Stimulated activated CD4-positive, alpha-beta T cell treated with anti-CD3 and anti-CD28 coated beads, TNF-alpha, amount 100 ng/mL, for 48 hours (primary cell): ENCODE measurements around the gene CTSF.
A peak's percentile ranks its signal among the peaks of the same experiment; 100 is the strongest.
"Not testable (repeated sequence)": the region's sequence is repeated elsewhere in the genome, so short reads cannot be mapped to it uniquely, and the experiment has no call there.

Source experiments
- DNase-seq, 3 donors: peaks; one replicate each; pipeline ENCODE4 v3.0.0-alpha.2; 2020; ENCODE audit warnings: low read depth in 3 of 3

CTSF gene

GRCh38 chr11:66568124-66568916 is at the start of gene CTSF:
Gene CTSF, minus strand, starts transcription at chr11:66568606. Its CDS starts 120 bp downstream, at chr11:66568486.
- DNase-seq: peak; percentile 43 to 60 (median 45)

- no peak for DNase-seq
Observed at GRCh38 chr11:66617155-66617834, 48.9 kb upstream of the CTSF start.

GRCh38 chr11:66616379-66617154 is 48.2 kb upstream of the CTSF start, which contains the start of gene RBM14:
Gene RBM14, plus strand, starts transcription at chr11:66616630. Its CDS starts 91 bp downstream, at chr11:66616721.
- peak; percentile 97 to 98 (median 97) for DNase-seq

GRCh38 chr11:66614073-66614472 is 45.7 kb upstream of the CTSF start:
- DNase-seq: no peak

- no peak for DNase-seq
Observed at GRCh38 chr11:66612458-66612857, 44.1 kb upstream of the CTSF start.

- DNase-seq: no peak
Observed at GRCh38 chr11:66609721-66610617, 41.6 kb upstream of the CTSF start.

- no peak for DNase-seq
Observed at GRCh38 chr11:66607126-66607834, 38.9 kb upstream of the CTSF start.

GRCh38 chr11:66606608-66607007 is 38.2 kb upstream of the CTSF start:
- DNase-seq: not testable (repeated sequence)

GRCh38 chr11:66604155-66604554 is 35.7 kb upstream of the CTSF start:
- no peak for DNase-seq

- DNase-seq: no peak
Observed at GRCh38 chr11:66603072-66603471, 34.7 kb upstream of the CTSF start.

GRCh38 chr11:66600631-66601233 is 32.3 kb upstream of the CTSF start:
- no peak for DNase-seq

- DNase-seq: no peak
Observed at GRCh38 chr11:66600219-66600618, 31.8 kb upstream of the CTSF start.

GRCh38 chr11:66598993-66599392 is 30.6 kb upstream of the CTSF start:
- no peak for DNase-seq

- DNase-seq: no peak
Observed at GRCh38 chr11:66595245-66595904, 27.0 kb upstream of the CTSF start.

- DNase-seq: no peak
Observed at GRCh38 chr11:66593650-66594049, 25.2 kb upstream of the CTSF start.

- no peak for DNase-seq
Observed at GRCh38 chr11:66593303-66593635, 24.9 kb upstream of the CTSF start.

- DNase-seq: peak; percentile 97
Observed at GRCh38 chr11:66592457-66593302, 24.3 kb upstream of the CTSF start, which contains the start of the genes CCDC87 and CCS. Gene CCDC87, minus strand, starts transcription at chr11:66593063. Its CDS starts 48 bp downstream, at chr11:66593015. Gene CCS, plus strand, starts transcription at chr11:66593185. Its CDS starts 77 bp downstream, at chr11:66593262.

GRCh38 chr11:66591175-66591574 is 22.8 kb upstream of the CTSF start:
- DNase-seq: no peak
